ENCODE data around the gene TIMP2.
"Not testable (repeated sequence)": the region's sequence is repeated elsewhere in the genome, so short reads cannot be mapped to it uniquely, and the experiment has no call there.

DNA sequence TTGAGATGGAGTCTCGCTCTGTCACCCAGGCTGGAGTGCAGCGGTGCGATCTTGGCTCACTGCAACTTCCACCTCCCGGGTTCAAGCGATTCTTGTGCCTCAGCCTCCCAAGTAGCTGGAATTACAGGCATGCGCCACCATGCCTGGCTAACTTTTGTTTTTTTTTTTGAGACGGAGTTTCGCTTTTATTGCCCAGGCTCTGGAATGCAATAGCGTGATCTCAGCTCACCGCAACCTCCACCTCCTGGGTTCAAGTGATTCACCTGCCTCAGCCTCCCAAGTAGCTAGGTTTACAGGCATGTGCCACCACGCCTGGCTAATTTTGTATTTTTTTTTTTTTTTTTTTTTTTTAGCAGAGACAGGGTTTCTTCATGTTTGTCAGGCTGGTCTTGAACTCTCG lies 20.3 kb upstream of the TIMP2 start:
- TF ChIP-seq CTCF (conservative IDR thresholded peaks at IDR 0.05); EZH2 (IDR thresholded peaks at IDR 0.05; ENCODE audit: low read depth): not testable (repeated sequence)
